Transverse colon (tissue), 4 donors: Measurements from ENCODE around the gene TNS1.

Source experiments
- CTCF ChIP-seq, 5 experiments: fragments of 200-600 bp in 3 of 5; fragments of 450-650 bp in 2 of 5; sonication (generic) in 3 of 5; IDR thresholded peaks; 1 replicate in 2 of 5; 2 replicates in 3 of 5; pipeline ENCODE4 v1.5.1; 2016 to 2017; ENCODE audit warnings: antibody characterized with exemption in 5 of 5, inconsistent platforms in 3 of 5, mild to moderate bottlenecking in 2 of 5, moderate library complexity in 1 of 5
- EP300 ChIP-seq: sonication (generic); formaldehyde crosslinking; IDR thresholded peaks from one replicate; pipeline ENCODE4 v1.6.1; 2017; ENCODE audit warnings: antibody characterized with exemption, low read depth
- POLR2A ChIP-seq: fragments of 450-650 bp; IDR thresholded peaks from one replicate; pipeline ENCODE4 v1.6.1; 2016; ENCODE audit warnings: antibody characterized with exemption, mild to moderate bottlenecking, moderate library complexity
- POLR2AphosphoS5 ChIP-seq, 3 donors: sonication (generic); formaldehyde crosslinking; IDR thresholded peaks; one replicate each; pipeline ENCODE4 v1.6.1; 2016; ENCODE audit warnings: antibody characterized with exemption in 3 of 3

- TF ChIP-seq CTCF (IDR thresholded peaks at IDR 0.05) (no peak), POLR2A (no peak), EP300 (no peak), POLR2AphosphoS5 (IDR thresholded peaks at IDR 0.05) (no peak)
Observed at GRCh38 chr2:217980036-217980435, 22.8 kb downstream of the TNS1 start.
